HG03558 (cell line): ENCODE measurements around the gene REM2.

Source experiments
- ATAC-seq: cut with Tn5 transposase; IDR thresholded peaks from one replicate; pipeline ENCODE4 v1.9.1; 2021; ENCODE audit warnings: moderate number of reproducible peaks; ENCODE audit not compliant: unreplicated experiment; ENCODE audit errors: extremely low read depth

The REM2 gene

GRCh38 chr14:22883173-22883976 is at the start of gene REM2:
TSS of gene REM2 (plus strand) at chr14:22883222. CDS start at chr14:22883288, 66 bp downstream.
- no peak for ATAC-seq

GRCh38 chr14:22835505-22835904 is 47.5 kb upstream of the REM2 start:
- no peak for ATAC-seq

- ATAC-seq: no peak
These were observed 46.5 kb upstream of the REM2 start, which contains the start of gene MMP14 for GRCh38 chr14:22836301-22837113. TSS of gene MMP14 (plus strand) at chr14:22836585. CDS start at chr14:22836818, 233 bp downstream.

GRCh38 chr14:22837114-22837749 is 45.8 kb upstream of the REM2 start:
- no peak for ATAC-seq

GRCh38 chr14:22837750-22838538 is 45.1 kb upstream of the REM2 start:
- ATAC-seq: no peak

- ATAC-seq: no peak
These were observed 44.4 kb upstream of the REM2 start for GRCh38 chr14:22838631-22839041.

- ATAC-seq: no peak
These were observed 43.8 kb upstream of the REM2 start for GRCh38 chr14:22839159-22839779.

- ATAC-seq: no peak
These were observed 41.7 kb upstream of the REM2 start for GRCh38 chr14:22841311-22841710.

- no peak for ATAC-seq
These were observed 41.3 kb upstream of the REM2 start for GRCh38 chr14:22841769-22842168.

- no peak for ATAC-seq
These were observed 40.6 kb upstream of the REM2 start for GRCh38 chr14:22842211-22843122.

- no peak for ATAC-seq
These were observed 39.7 kb upstream of the REM2 start for GRCh38 chr14:22843123-22843925.

- ATAC-seq: no peak
These were observed 38.6 kb upstream of the REM2 start for GRCh38 chr14:22844221-22845102.

GRCh38 chr14:22845103-22845394 is 38.0 kb upstream of the REM2 start:
- ATAC-seq: no peak

GRCh38 chr14:22845821-22846625 is 37.0 kb upstream of the REM2 start:
- no peak for ATAC-seq

GRCh38 chr14:22846811-22847307 is 36.2 kb upstream of the REM2 start:
- no peak for ATAC-seq
